Measurements from ENCODE around the gene ZSWIM6.

GRCh38 chr5:61559146-61559545 lies 227.1 kb downstream of the ZSWIM6 start:
- TF ChIP-seq EZH2 (IDR thresholded peaks at IDR 0.05) (no peak), POLR2AphosphoS5 (IDR thresholded peaks at IDR 0.05; ENCODE audit: borderline replicate concordance, low read depth, low read length) (no peak), FOXP2 (optimal IDR thresholded peaks at IDR 0.05; ENCODE audit: control extremely low read depth, extremely low read length, insufficient read depth) (no peak)

Measured in SK-N-MC (cell line).